ENCODE results near the gene NHLH1.

NHLH1 gene

GRCh38 chr1:160359559-160360226 lies 7.2 kb upstream of the NHLH1 start:
- DNase-seq, result no peak

GRCh38 chr1:160360227-160360695 lies 6.6 kb upstream of the NHLH1 start:
- DNase-seq, result no peak

GRCh38 chr1:160361199-160361598 lies 5.7 kb upstream of the NHLH1 start:
- no peak for DNase-seq

GRCh38 chr1:160361814-160362167 lies 5.1 kb upstream of the NHLH1 start:
- DNase-seq, result no peak

GRCh38 chr1:160362168-160362957 lies 4.5 kb upstream of the NHLH1 start:
- no peak for DNase-seq

- no peak for DNase-seq
These were observed 3.9 kb upstream of the NHLH1 start for GRCh38 chr1:160363010-160363409.

- DNase-seq, result no peak
These were observed 2.7 kb upstream of the NHLH1 start for GRCh38 chr1:160363951-160364735.

GRCh38 chr1:160365325-160365724 lies 1.5 kb upstream of the NHLH1 start:
- DNase-seq, result no peak

GRCh38 chr1:160367516-160367900 lies 637 bp downstream of the NHLH1 start:
- no peak for DNase-seq

- peak; percentile 75 for DNase-seq
These were observed 1.4 kb downstream of the NHLH1 start for GRCh38 chr1:160367934-160368923.

- DNase-seq, result no peak
These were observed 2.2 kb downstream of the NHLH1 start for GRCh38 chr1:160369087-160369486.

- DNase-seq, result no peak
These were observed 3.9 kb downstream of the NHLH1 start for GRCh38 chr1:160370561-160371345.

GRCh38 chr1:160371346-160371631 lies 4.4 kb downstream of the NHLH1 start:
- no peak for DNase-seq

GRCh38 chr1:160371756-160372155 lies 4.9 kb downstream of the NHLH1 start:
- DNase-seq, result no peak

GRCh38 chr1:160373696-160374095 lies 6.8 kb downstream of the NHLH1 start:
- DNase-seq, result peak; percentile 34

GRCh38 chr1:160374306-160375110 lies 7.6 kb downstream of the NHLH1 start:
- DNase-seq, result no peak

GRCh38 chr1:160375788-160376524 lies 9.1 kb downstream of the NHLH1 start:
- peak; percentile 63 for DNase-seq

GRCh38 chr1:160376525-160377131 lies 9.8 kb downstream of the NHLH1 start:
- DNase-seq, result peak; percentile 87

GRCh38 chr1:160377585-160378206 lies 10.8 kb downstream of the NHLH1 start:
- DNase-seq, result no peak

Measured in hematopoietic multipotent progenitor cell treated with erythropoietin and hydrocortisone succinate and interleukin-3 and kit ligand, for 6 days (in vitro differentiated cells).